HG03354 (cell line): ENCODE measurements around the gene HNF4A.

Source experiments
- ATAC-seq: cut with Tn5 transposase; IDR thresholded peaks from one replicate; pipeline ENCODE4 v1.9.1; 2021; ENCODE audit warnings: mild to moderate bottlenecking; ENCODE audit not compliant: unreplicated experiment, poor library complexity, severe bottlenecking

HNF4A gene

DNA sequence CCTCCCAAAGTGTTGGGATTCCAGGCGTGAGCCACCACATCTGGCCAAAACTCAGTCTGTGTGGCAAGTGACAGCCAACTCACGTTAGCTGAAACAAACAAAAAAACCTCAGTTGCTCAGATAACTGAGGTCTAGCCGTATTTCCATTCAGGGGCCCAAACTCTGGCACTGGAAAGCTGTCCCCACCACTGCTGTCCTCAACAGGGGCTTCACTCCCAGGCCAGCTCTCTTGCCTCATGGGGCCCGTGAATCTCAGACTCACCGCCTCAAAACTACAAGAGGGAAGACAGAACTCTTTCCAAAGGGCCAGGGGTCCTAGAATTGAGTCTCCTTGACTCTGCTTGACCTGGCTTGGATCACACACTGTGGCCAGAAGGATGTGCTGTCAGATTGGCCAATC, 127.6 kb downstream of the HNF4A start:
- ATAC-seq: no peak
